Stimulated activated effector memory CD8-positive, alpha-beta T cell treated with anti-CD3 and anti-CD28 coated beads, Interleukin-12 subunit alpha, Interleukin-12 subunit beta, amount 100 ng/mL, for 72 hours (primary cell): ENCODE results near the gene CTNNA2.

Experiments used
- ATAC-seq: fragments of 150-1000 bp; cut with Tn5 transposase; 2 replicates; pipeline ENCODE4 v1.10.0; 2021
- DNase-seq, 2 donors: peaks; one replicate each; pipeline ENCODE4 v3.0.0; 2021 to 2022; ENCODE audit warnings: low spot score in 2 of 2
- H3K27ac Mint-ChIP-seq: one replicate; pipeline ENCODE4 v1.8.0; 2022; ENCODE audit warnings: mild to moderate bottlenecking, mixed read lengths
- H3K36me3 Mint-ChIP-seq: one replicate; pipeline ENCODE4 v1.8.0; 2022; ENCODE audit warnings: mild to moderate bottlenecking, mixed read lengths
- H3K4me1 Mint-ChIP-seq: one replicate; pipeline ENCODE4 v1.8.0; 2022; ENCODE audit warnings: mixed read lengths
- H3K4me3 Mint-ChIP-seq: one replicate; pipeline ENCODE4 v1.8.0; 2022; ENCODE audit warnings: mild to moderate bottlenecking, mixed read lengths
- H3K9me3 Mint-ChIP-seq: one replicate; pipeline ENCODE4 v1.8.0; 2022; ENCODE audit warnings: mixed read lengths

Gene CTNNA2

DNA sequence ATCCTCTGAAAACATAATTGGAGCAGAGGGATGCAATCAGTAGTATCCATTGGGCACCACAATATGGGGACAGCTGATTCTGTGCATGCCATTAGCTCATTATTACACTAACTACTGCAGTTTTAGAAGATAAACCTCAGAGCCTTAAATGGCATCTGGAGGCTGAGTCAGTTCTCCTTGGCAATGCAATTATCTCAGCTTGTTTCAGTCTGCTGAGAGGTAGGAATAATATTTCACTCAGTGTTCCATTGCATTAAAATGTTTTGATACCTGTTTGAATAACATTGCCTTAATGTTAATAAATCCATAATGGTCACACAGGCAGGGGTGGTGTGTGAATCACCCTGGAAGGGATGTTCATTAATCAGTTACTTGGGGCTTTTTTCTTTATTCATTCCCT is 482.1 kb downstream of the CTNNA2 start:
- ATAC-seq (no peak), DNase-seq (no peak)
- H3K9me3 Mint-ChIP-seq, result peaks cover 18% of the 10 kb centered on the region
- H3K4me3 Mint-ChIP-seq, result no peak overlapping the region
- no peaks in the 10 kb centered on the region for H3K36me3 Mint-ChIP-seq
- no peak overlapping the region for H3K27ac Mint-ChIP-seq
- H3K4me1 Mint-ChIP-seq, result no peaks in the 10 kb centered on the region

GRCh38 chr2:79996709-79997108 is 483.9 kb downstream of the CTNNA2 start:
- Mint-ChIP-seq H3K27ac (no peak overlapping the region), H3K9me3 (peaks cover 15% of the 10 kb centered on the region), H3K4me3 (no peak overlapping the region), H3K36me3 (no peaks in the 10 kb centered on the region), H3K4me1 (no peaks in the 10 kb centered on the region)
- ATAC-seq (no peak), DNase-seq (no peak)

DNA sequence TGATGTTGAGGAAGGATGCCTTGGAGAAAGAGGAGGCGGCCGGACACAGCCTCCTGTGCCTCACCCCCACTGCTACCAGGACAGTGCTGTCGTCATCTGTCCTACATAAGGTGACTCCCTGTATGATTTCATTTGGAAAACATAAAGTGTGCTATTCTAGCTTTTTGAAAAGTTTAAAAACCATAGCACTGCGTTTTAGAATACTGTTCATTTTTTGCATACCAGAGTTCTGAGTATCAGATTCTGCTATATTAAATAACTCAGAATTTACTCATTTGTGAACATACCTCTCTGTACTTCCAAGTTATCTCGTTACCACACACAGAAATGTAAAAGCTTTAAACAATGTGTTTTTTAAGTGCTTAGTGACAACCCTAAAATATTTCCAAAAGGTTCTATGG is 488.9 kb downstream of the CTNNA2 start:
- no peaks in the 10 kb centered on the region for H3K4me1 Mint-ChIP-seq
- DNase-seq, result no peak
- H3K9me3 Mint-ChIP-seq, result peaks cover 13% of the 10 kb centered on the region
- no peaks in the 10 kb centered on the region for H3K36me3 Mint-ChIP-seq
- H3K27ac Mint-ChIP-seq, result no peak overlapping the region
- H3K4me3 Mint-ChIP-seq, result no peak overlapping the region
- ATAC-seq, result no peak

DNA sequence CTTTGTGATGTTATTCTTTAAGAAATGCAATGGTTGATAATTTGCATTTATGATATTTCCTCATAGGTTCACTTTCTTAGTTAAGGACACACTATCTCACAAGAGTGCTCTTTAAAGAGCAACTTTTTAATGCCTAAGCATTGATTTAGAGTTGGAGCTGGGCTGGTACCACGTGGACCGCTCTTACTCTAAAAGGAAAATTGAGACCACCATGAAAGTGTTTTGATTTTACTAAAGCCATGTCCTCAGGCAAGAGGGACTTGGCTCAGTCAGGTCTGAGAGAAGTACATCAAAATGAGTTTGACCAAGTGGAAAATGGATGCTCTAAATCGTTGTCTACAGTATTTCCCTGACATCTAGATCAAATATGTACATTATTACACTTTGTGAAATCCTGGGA is 489.3 kb downstream of the CTNNA2 start:
- Mint-ChIP-seq H3K27ac (no peak overlapping the region), H3K4me3 (no peak overlapping the region), H3K9me3 (peaks cover 13% of the 10 kb centered on the region), H3K4me1 (no peaks in the 10 kb centered on the region), H3K36me3 (no peaks in the 10 kb centered on the region)
- ATAC-seq, result no peak
- DNase-seq, result no peak

- H3K36me3 Mint-ChIP-seq, result no peaks in the 10 kb centered on the region
Measured at GRCh38 chr2:80002568-80003157, 489.8 kb downstream of the CTNNA2 start.

GRCh38 chr2:80007777-80008503 is 495.1 kb downstream of the CTNNA2 start:
- H3K9me3 Mint-ChIP-seq, result peaks cover 2% of the 10 kb centered on the region
- no peak overlapping the region for H3K27ac Mint-ChIP-seq
- no peaks in the 10 kb centered on the region for H3K36me3 Mint-ChIP-seq
- H3K4me3 Mint-ChIP-seq, result no peak overlapping the region
- no peak for DNase-seq
- H3K4me1 Mint-ChIP-seq, result no peaks in the 10 kb centered on the region
- ATAC-seq, result no peak

More at GRCh38 chr2:80002568-80003157, 489.8 kb downstream of the CTNNA2 start:
- Mint-ChIP-seq H3K9me3 (peaks cover 10% of the 10 kb centered on the region), H3K4me1 (no peaks in the 10 kb centered on the region), H3K4me3 (no peak overlapping the region), H3K27ac (no peak overlapping the region)
- ATAC-seq (no peak), DNase-seq (no peak)

DNA sequence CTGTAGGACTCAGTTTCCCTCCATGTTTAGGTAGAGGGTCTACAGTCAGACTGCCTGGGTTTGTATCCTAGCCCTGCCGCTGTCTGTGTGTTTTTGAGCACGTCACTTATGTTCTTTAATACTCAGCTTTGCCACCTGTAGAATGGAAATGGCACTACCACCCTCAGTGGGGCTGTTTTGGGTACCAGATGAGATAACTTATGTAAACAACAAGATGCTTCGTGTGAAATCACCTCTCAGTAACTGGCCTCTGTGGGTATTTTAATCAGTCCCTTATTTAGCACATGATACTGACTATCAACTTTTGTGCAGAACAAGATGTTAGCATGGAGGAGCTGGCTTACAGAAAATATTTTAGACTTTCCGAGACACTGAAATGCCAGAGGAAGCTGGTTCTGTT is 495.7 kb downstream of the CTNNA2 start:
- Mint-ChIP-seq H3K36me3 (no peaks in the 10 kb centered on the region), H3K4me3 (no peak overlapping the region), H3K9me3 (peaks cover 5% of the 10 kb centered on the region), H3K4me1 (no peaks in the 10 kb centered on the region), H3K27ac (no peak overlapping the region)
- ATAC-seq (no peak), DNase-seq (no peak)

- no peak for ATAC-seq
- peaks cover 3% of the 10 kb centered on the region for H3K9me3 Mint-ChIP-seq
Measured at GRCh38 chr2:80009211-80009610, 496.4 kb downstream of the CTNNA2 start.

GRCh38 chr2:80012061-80012460 is 499.2 kb downstream of the CTNNA2 start:
- Mint-ChIP-seq H3K9me3 (peaks cover 10% of the 10 kb centered on the region), H3K4me3 (no peak overlapping the region), H3K27ac (no peak overlapping the region), H3K4me1 (no peaks in the 10 kb centered on the region), H3K36me3 (no peaks in the 10 kb centered on the region)
- DNase-seq, result no peak
- ATAC-seq, result no peak

More at GRCh38 chr2:80009211-80009610, 496.4 kb downstream of the CTNNA2 start:
- Mint-ChIP-seq H3K4me1 (no peaks in the 10 kb centered on the region), H3K27ac (no peak overlapping the region), H3K36me3 (no peaks in the 10 kb centered on the region), H3K4me3 (no peak overlapping the region)
- DNase-seq, result no peak

GRCh38 chr2:80014637-80015036 is 501.8 kb downstream of the CTNNA2 start:
- Mint-ChIP-seq H3K36me3 (no peaks in the 10 kb centered on the region), H3K4me3 (no peak overlapping the region), H3K27ac (no peak overlapping the region), H3K4me1 (no peaks in the 10 kb centered on the region), H3K9me3 (peaks cover 11% of the 10 kb centered on the region)
- ATAC-seq, result no peak
- DNase-seq, result no peak

GRCh38 chr2:80016171-80016570 is 503.3 kb downstream of the CTNNA2 start:
- Mint-ChIP-seq H3K9me3 (peaks cover 16% of the 10 kb centered on the region), H3K4me1 (no peaks in the 10 kb centered on the region), H3K4me3 (no peak overlapping the region), H3K27ac (no peak overlapping the region), H3K36me3 (no peaks in the 10 kb centered on the region)
- ATAC-seq (no peak), DNase-seq (no peak)

- H3K36me3 Mint-ChIP-seq, result no peaks in the 10 kb centered on the region
- ATAC-seq, result no peak
- DNase-seq, result no peak
Measured at GRCh38 chr2:80019571-80020460, 507.0 kb downstream of the CTNNA2 start.

DNA sequence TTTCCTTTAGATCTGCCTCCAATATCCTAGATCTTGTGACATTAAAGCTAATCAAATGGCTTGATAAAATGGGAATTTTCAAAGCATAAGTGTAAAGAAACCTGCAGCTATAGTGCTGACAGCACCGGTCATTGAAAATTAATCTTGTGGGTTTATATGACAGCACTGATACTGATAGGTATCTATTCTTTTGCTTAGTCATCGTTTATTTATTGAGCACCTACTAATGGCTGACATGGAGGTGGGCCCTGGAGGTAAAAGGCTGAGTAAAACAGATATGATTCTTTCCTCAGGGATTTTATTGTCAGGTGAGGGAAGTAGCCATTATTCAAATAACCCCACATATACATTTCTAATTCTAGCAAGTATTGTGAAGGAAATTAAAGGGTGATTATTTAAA is 509.2 kb downstream of the CTNNA2 start:
- ATAC-seq, result no peak
- Mint-ChIP-seq H3K4me1 (no peaks in the 10 kb centered on the region), H3K27ac (no peak overlapping the region), H3K36me3 (no peaks in the 10 kb centered on the region), H3K9me3 (peaks cover 32% of the 10 kb centered on the region), H3K4me3 (no peak overlapping the region)
- no peak for DNase-seq

More at GRCh38 chr2:80019571-80020460, 507.0 kb downstream of the CTNNA2 start:
- Mint-ChIP-seq H3K4me1 (no peaks in the 10 kb centered on the region), H3K27ac (no peak overlapping the region), H3K9me3 (peaks cover 20% of the 10 kb centered on the region), H3K4me3 (no peak overlapping the region)

- no peak overlapping the region for H3K4me3 Mint-ChIP-seq
- H3K36me3 Mint-ChIP-seq, result no peaks in the 10 kb centered on the region
- peaks cover 32% of the 10 kb centered on the region for H3K9me3 Mint-ChIP-seq
Measured at GRCh38 chr2:80026040-80026729, 513.3 kb downstream of the CTNNA2 start.

GRCh38 chr2:80028051-80028450 is 515.2 kb downstream of the CTNNA2 start:
- no peak overlapping the region for H3K4me3 Mint-ChIP-seq
- H3K9me3 Mint-ChIP-seq, result peaks cover 30% of the 10 kb centered on the region
- H3K27ac Mint-ChIP-seq, result no peak overlapping the region
- DNase-seq (no peak), ATAC-seq (no peak)
- H3K36me3 Mint-ChIP-seq, result no peaks in the 10 kb centered on the region
- no peaks in the 10 kb centered on the region for H3K4me1 Mint-ChIP-seq

More at GRCh38 chr2:80026040-80026729, 513.3 kb downstream of the CTNNA2 start:
- H3K4me1 Mint-ChIP-seq, result no peaks in the 10 kb centered on the region
- no peak for ATAC-seq
- no peak for DNase-seq
- H3K27ac Mint-ChIP-seq, result no peak overlapping the region
